Hepatocyte (in vitro differentiated cells): Measurements from ENCODE around the gene WDR74. TPM values are rescaled to one million over a fixed set of nuclear protein-coding genes. Genes with fewer than 3 reads are reported as not detected.
A peak's percentile ranks its signal among the peaks of the same experiment; 100 is the strongest.

Experiments
- DNase-seq: peaks from one replicate; pipeline ENCODE4 v3.0.0-alpha.2; 2016; ENCODE audit warnings: low spot score
- H2AFZ ChIP-seq: fragments of 200-600 bp; sonication (generic); 2 replicates; pipeline ENCODE4 v1.6.0; 2016; ENCODE audit warnings: antibody characterized with exemption, mild to moderate bottlenecking
- H3K27ac ChIP-seq: fragments of 200-600 bp; sonication (generic); 2 replicates; pipeline ENCODE4 v1.5.1; 2016; ENCODE audit warnings: mild to moderate bottlenecking
- H3K27me3 ChIP-seq: fragments of 200-600 bp; sonication (generic); 2 replicates; pipeline ENCODE4 v1.6.1; 2016
- H3K36me3 ChIP-seq: fragments of 200-600 bp; sonication (generic); replicated peaks from 2 replicates; pipeline ENCODE4 v1.5.1; 2016; ENCODE audit warnings: low read depth; ENCODE audit not compliant: insufficient read depth
- H3K4me1 ChIP-seq: fragments of 200-600 bp; sonication (generic); 2 replicates; pipeline ENCODE4 v1.5.1; 2016; ENCODE audit warnings: mild to moderate bottlenecking, moderate library complexity; ENCODE audit not compliant: insufficient read depth
- H3K4me2 ChIP-seq: fragments of 200-600 bp; sonication (generic); 2 replicates; pipeline ENCODE4 v1.6.0; 2016
- H3K4me3 ChIP-seq: fragments of 200-600 bp; sonication (generic); 2 replicates; pipeline ENCODE4 v1.5.1; 2016; ENCODE audit warnings: mild to moderate bottlenecking
- H3K79me2 ChIP-seq: fragments of 200-600 bp; sonication (generic); 2 replicates; pipeline ENCODE4 v1.6.0; 2017; ENCODE audit warnings: mild to moderate bottlenecking
- H3K9me2 ChIP-seq: fragments of 200-600 bp; sonication (generic); replicated peaks from 2 replicates; pipeline ENCODE4 v1.6.0; 2017; ENCODE audit warnings: mild to moderate bottlenecking; ENCODE audit not compliant: insufficient read depth
- H3K9me3 ChIP-seq: fragments of 200-600 bp; sonication (generic); 2 replicates; pipeline ENCODE4 v1.5.1; 2016; ENCODE audit warnings: low read depth, mild to moderate bottlenecking
- H4K20me1 ChIP-seq: fragments of 200-600 bp; sonication (generic); 2 replicates; pipeline ENCODE4 v1.6.0; 2016; ENCODE audit warnings: mild to moderate bottlenecking; ENCODE audit not compliant: insufficient read depth, poor library complexity, severe bottlenecking
- CTCF ChIP-seq: fragments of 200-600 bp; sonication (generic); IDR thresholded peaks from 2 replicates; pipeline ENCODE4 v1.5.1; 2016; ENCODE audit warnings: antibody characterized with exemption, mild to moderate bottlenecking; ENCODE audit not compliant: poor library complexity
- EZH2 ChIP-seq: fragments of 200-600 bp; sonication (generic); IDR thresholded peaks from 2 replicates; pipeline ENCODE4 v1.6.1; 2016; ENCODE audit warnings: antibody characterized with exemption, mild to moderate bottlenecking, borderline replicate concordance
- EZH2phosphoT487 ChIP-seq: fragments of 200-600 bp; sonication (generic); IDR thresholded peaks from one replicate; pipeline ENCODE4 v1.6.1; 2018; ENCODE audit warnings: antibody characterized with exemption, mild to moderate bottlenecking, low read depth, moderate library complexity; ENCODE audit not compliant: unreplicated experiment, severe bottlenecking
- WGBS: methylation state at CpG from one replicate; pipeline ENCODE4 v1.1.6; 2016; ENCODE audit warnings: low lambda C conversion rate; ENCODE audit errors: missing lambda C conversion rate; 5-methylcytosine and 5-hydroxymethylcytosine counted together
- polyA plus RNA-seq: library from polyadenylated mRNA; unstranded; fragments of >200 nt; fragmentation: Nextera tagmentation; extraction: Ambion mirVana; gene quantifications from 2 replicates; pipeline ENCODE4 v1.2.1, GENCODE V29; 2016
- total RNA-seq: library from RNA; depleted of rRNA; stranded (reverse); fragments of >200 nt; gene quantifications from 2 replicates; pipeline ENCODE4 v1.2.3, GENCODE V29; 2014

Gene WDR74
- total and polyA plus RNA-seq, 2 experiments from 2014 or later = 30.9 to 34.1 TPM

GRCh38 chr11:62804310-62805075 is 34.9 kb downstream of the WDR74 start:
- no peaks in the 10 kb centered on the region for H3K27me3 ChIP-seq
- peak overlapping the region; percentile 82 for H3K4me2 ChIP-seq
- no peaks in the 10 kb centered on the region for H3K9me3 ChIP-seq
- peaks cover 32% of the 10 kb centered on the region for H3K79me2 ChIP-seq
- H3K9me2 ChIP-seq = no peaks in the 10 kb centered on the region
- peaks cover 19% of the 10 kb centered on the region for H3K4me1 ChIP-seq
- peak; percentile 39 for DNase-seq
- H3K4me3 ChIP-seq = peak overlapping the region; percentile 67
- H3K27ac ChIP-seq = peak overlapping the region; percentile 68
- no peak overlapping the region for H2AFZ ChIP-seq
- no peaks in the 10 kb centered on the region for H3K36me3 ChIP-seq
- 9% methylated on average over 14 of the region's 14 CpGs for WGBS
- TF ChIP-seq EZH2phosphoT487 (no peak), EZH2 (no peak), CTCF (no peak)
- H4K20me1 ChIP-seq = no peaks in the 10 kb centered on the region

GRCh38 chr11:62801071-62801470 is 38.3 kb downstream of the WDR74 start:
- Histone ChIP-seq H3K9me2 (no peaks in the 10 kb centered on the region), H3K27ac (no peak overlapping the region), H3K4me3 (no peak overlapping the region), H4K20me1 (no peaks in the 10 kb centered on the region), H3K4me2 (no peak overlapping the region), H3K79me2 (peaks cover 32% of the 10 kb centered on the region), H3K4me1 (peaks cover 11% of the 10 kb centered on the region), H3K9me3 (no peaks in the 10 kb centered on the region), H3K27me3 (no peaks in the 10 kb centered on the region), H2AFZ (no peak overlapping the region), H3K36me3 (no peaks in the 10 kb centered on the region)
- WGBS = 94% methylated on average over 4 of the region's 4 CpGs
- no peak for TF ChIP-seq EZH2phosphoT487
- TF ChIP-seq EZH2 = no peak
- TF ChIP-seq CTCF = no peak
- no peak for DNase-seq

GRCh38 chr11:62799486-62799885 is 39.9 kb downstream of the WDR74 start:
- Histone ChIP-seq H3K36me3 (no peaks in the 10 kb centered on the region), H4K20me1 (no peaks in the 10 kb centered on the region)
- 95% methylated on average over 10 of the region's 10 CpGs for WGBS

More at GRCh38 chr11:62799486-62799885, 39.9 kb downstream of the WDR74 start:
- Histone ChIP-seq H3K4me1 (peaks cover 9% of the 10 kb centered on the region), H3K27ac (no peak overlapping the region), H3K27me3 (no peaks in the 10 kb centered on the region), H3K4me2 (no peak overlapping the region), H3K79me2 (peaks cover 35% of the 10 kb centered on the region), H3K4me3 (no peak overlapping the region), H3K9me3 (no peaks in the 10 kb centered on the region), H2AFZ (no peak overlapping the region), H3K9me2 (no peaks in the 10 kb centered on the region)
- DNase-seq = no peak
- TF ChIP-seq EZH2 (no peak), CTCF (no peak), EZH2phosphoT487 (no peak)
